Esophagus squamous epithelium (tissue), 5 donors: ENCODE data around the gene LOXL4. TPM values are rescaled to one million over a fixed set of nuclear protein-coding genes. Genes with fewer than 3 reads are reported as not detected.

Experiments
- DNase-seq: peaks from one replicate; lab custom pipeline; 2025; lab: John Stamatoyannopoulos, UW
- H3K27ac ChIP-seq, 4 donors: fragments of 200-600 bp; sonication (generic); one replicate each; pipeline ENCODE4 v1.5.1; 2016 to 2019; ENCODE audit warnings: mild to moderate bottlenecking in 1 of 4
- H3K27me3 ChIP-seq, 4 donors: fragments of 200-600 bp; sonication (generic); 1 replicate in 3 of 4; 2 replicates in 1 of 4; pipeline versions ENCODE4 v1.5.1 to v1.6.0; 2017 to 2021; ENCODE audit warnings: antibody characterized with exemption in 1 of 4
- H3K36me3 ChIP-seq, 3 donors: fragments of 200-600 bp; sonication (generic); one replicate each; pipeline ENCODE4 v1.5.1; 2016 to 2019
- H3K4me1 ChIP-seq, 3 donors: fragments of 200-600 bp; sonication (generic); one replicate each; pipeline ENCODE4 v1.5.1; 2017 to 2019
- H3K4me3 ChIP-seq, 4 donors: fragments of 200-600 bp; sonication (generic); 1 replicate in 3 of 4; 2 replicates in 1 of 4; pipeline ENCODE4 v1.5.1; 2016 to 2019; ENCODE audit warnings: mild to moderate bottlenecking in 2 of 4, moderate library complexity in 1 of 4
- H3K9me3 ChIP-seq, 3 donors: fragments of 200-600 bp; sonication (generic); one replicate each; pipeline ENCODE4 v1.5.1; 2016 to 2019
- CTCF ChIP-seq, 6 experiments: fragments of 450-650 bp in 4 of 6; fragments of 200-600 bp in 2 of 6; sonication (generic) in 2 of 6; IDR thresholded peaks; one replicate each; pipeline ENCODE4 v1.5.1; 2016 to 2019; ENCODE audit warnings: antibody characterized with exemption in 6 of 6, mild to moderate bottlenecking in 4 of 6, moderate library complexity in 4 of 6
- POLR2A ChIP-seq, 4 donors: fragments of 450-650 bp; IDR thresholded peaks; one replicate each; pipeline ENCODE4 v1.6.1; 2017; ENCODE audit warnings: antibody characterized with exemption in 4 of 4, mild to moderate bottlenecking in 4 of 4, moderate library complexity in 3 of 4
- WGBS, 2 donors: methylation state at CpG; one replicate each; pipeline ENCODE4 v1.1.5; 2018; 5-methylcytosine and 5-hydroxymethylcytosine counted together
- intact Hi-C: fragments of 100-400 bp; cut with DNase I; formaldehyde crosslinking; loops from one replicate; pipeline ENCODE4 v1.15.0; 2022
- total RNA-seq, 4 donors: library from RNA; depleted of rRNA; stranded (reverse); fragments of >200 nt; gene quantifications; one replicate each; pipeline ENCODE4 v1.1.0, GENCODE V29; 2016
- donor health status: DM: yes; HTN: yes; CAD: no.

LOXL4 gene
- total RNA-seq, 4 donors from 2014 or later: 0.19 to 3.5 (median 1.4) TPM

- intact Hi-C loops: no loop called here
- no peak overlapping the region for H3K4me3 ChIP-seq
- peaks cover 0 to 64% (median 14%) of the 10 kb centered on the region in 3 donors for H3K36me3 ChIP-seq
- no peak for DNase-seq
- no peak for TF ChIP-seq CTCF (IDR thresholded peaks at IDR 0.05)
- no peak for TF ChIP-seq POLR2A (IDR thresholded peaks at IDR 0.05)
- 21 to 58% methylated on average over 7 to 8 of the region's 8 CpGs for WGBS, 2 donors
- no peak overlapping the region for H3K27ac ChIP-seq
- H3K9me3 ChIP-seq: no peaks in the 10 kb centered on the region
- no peaks in the 10 kb centered on the region for H3K27me3 ChIP-seq
- H3K4me1 ChIP-seq: peaks cover 0 to 11% (median 0%) of the 10 kb centered on the region in 3 donors
Measured at GRCh38 chr10:98251399-98251798, 16.6 kb downstream of the LOXL4 start.

GRCh38 chr10:98249134-98249533 lies 18.9 kb downstream of the LOXL4 start:
- no peaks in the 10 kb centered on the region for H3K9me3 ChIP-seq
- peaks cover 0 to 86% (median 20%) of the 10 kb centered on the region in 3 donors for H3K36me3 ChIP-seq
- DNase-seq: no peak
- 77% methylated on average over 3 of the region's 3 CpGs for WGBS, 2 donors
- intact Hi-C loops: no loop called here
- peaks cover 0 to 15% (median 0%) of the 10 kb centered on the region in 3 donors for H3K4me1 ChIP-seq
- H3K4me3 ChIP-seq: no peak overlapping the region
- no peak overlapping the region for H3K27ac ChIP-seq
- no peak for TF ChIP-seq POLR2A (IDR thresholded peaks at IDR 0.05)
- TF ChIP-seq CTCF (IDR thresholded peaks at IDR 0.05): no peak
- H3K27me3 ChIP-seq: no peaks in the 10 kb centered on the region

GRCh38 chr10:98248018-98248417 lies 20.0 kb downstream of the LOXL4 start:
- H3K27ac ChIP-seq: no peak overlapping the region

GRCh38 chr10:98246911-98247805 lies 20.8 kb downstream of the LOXL4 start:
- intact Hi-C loops: no loop called here
- Histone ChIP-seq H3K4me1 (peaks cover 0 to 12% (median 0%) of the 10 kb centered on the region in 3 donors), H3K9me3 (no peaks in the 10 kb centered on the region), H3K27ac (peak overlapping the region in 1 of 4 donors; percentile 14), H3K36me3 (peaks cover 0 to 98% (median 22%) of the 10 kb centered on the region in 3 donors), H3K4me3 (no peak overlapping the region), H3K27me3 (no peaks in the 10 kb centered on the region)
- WGBS, 2 donors: 63 to 72% methylated on average over 6 of the region's 6 CpGs
- TF ChIP-seq POLR2A (IDR thresholded peaks at IDR 0.05) (no peak), CTCF (IDR thresholded peaks at IDR 0.05) (no peak)
- no peak for DNase-seq

More at GRCh38 chr10:98248018-98248417, 20.0 kb downstream of the LOXL4 start:
- H3K4me1 ChIP-seq: peaks cover 0 to 12% (median 0%) of the 10 kb centered on the region in 3 donors
- no peak for TF ChIP-seq CTCF (IDR thresholded peaks at IDR 0.05)
- TF ChIP-seq POLR2A (IDR thresholded peaks at IDR 0.05): no peak
- WGBS, 2 donors: 94 to 100% methylated on average over 3 to 4 of the region's 4 CpGs
- H3K36me3 ChIP-seq: peaks cover 0 to 97% (median 22%) of the 10 kb centered on the region in 3 donors
- intact Hi-C loops: no loop called here
- DNase-seq: no peak
- no peak overlapping the region for H3K4me3 ChIP-seq
- no peaks in the 10 kb centered on the region for H3K9me3 ChIP-seq
- no peaks in the 10 kb centered on the region for H3K27me3 ChIP-seq

GRCh38 chr10:98244586-98244985 lies 23.4 kb downstream of the LOXL4 start:
- no peaks in the 10 kb centered on the region for H3K27me3 ChIP-seq
- DNase-seq: no peak
- H3K4me1 ChIP-seq: peaks cover 0 to 5% (median 0%) of the 10 kb centered on the region in 3 donors
- no peak overlapping the region for H3K27ac ChIP-seq
- TF ChIP-seq CTCF (IDR thresholded peaks at IDR 0.05): no peak
- TF ChIP-seq POLR2A (IDR thresholded peaks at IDR 0.05): no peak
- H3K36me3 ChIP-seq: peaks cover 0 to 98% (median 26%) of the 10 kb centered on the region in 3 donors
- 51 to 77% methylated on average over 2 of the region's 2 CpGs for WGBS, 2 donors
- no peak overlapping the region for H3K4me3 ChIP-seq
- H3K9me3 ChIP-seq: no peaks in the 10 kb centered on the region
- intact Hi-C loops: no loop called here
